ENCODE measurements around the gene ITGA1. TPM values are rescaled to one million over a fixed set of nuclear protein-coding genes. Genes with fewer than 3 reads are reported as not detected.

The ITGA1 gene
- total RNA-seq, 1 donor from 2014 or later: 33.5 TPM

DNA sequence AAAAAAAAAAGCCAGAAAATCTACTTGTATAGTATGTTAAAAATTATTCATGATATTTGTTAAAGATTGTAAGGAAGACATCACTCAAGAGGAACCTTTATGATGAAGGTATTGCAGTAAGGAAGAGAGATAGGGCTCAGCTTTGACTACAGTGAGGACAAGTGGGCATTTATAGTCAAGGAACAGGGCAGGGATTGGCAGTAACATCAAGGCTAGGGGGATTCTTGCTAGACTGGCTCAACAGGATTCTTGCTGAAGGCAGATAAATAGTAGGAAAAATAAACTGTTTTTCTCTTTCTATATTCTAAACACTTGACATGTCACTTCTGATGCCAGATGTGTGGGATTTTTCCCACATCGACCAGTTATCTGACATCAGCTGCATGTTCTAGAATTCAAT is 96.7 kb downstream of the ITGA1 start:
- peaks cover 14% of the 10 kb centered on the region for H3K36me3 Mint-ChIP-seq (ENCODE audit: low read depth, unreplicated experiment)
- no peak overlapping the region for H3K4me3 Mint-ChIP-seq (ENCODE audit: unreplicated experiment)
- H3K27ac Mint-ChIP-seq (ENCODE audit: unreplicated experiment): no peak overlapping the region
- peaks cover 14% of the 10 kb centered on the region for H3K4me1 Mint-ChIP-seq (ENCODE audit: unreplicated experiment)
- TF ChIP-seq, protein P1, sequence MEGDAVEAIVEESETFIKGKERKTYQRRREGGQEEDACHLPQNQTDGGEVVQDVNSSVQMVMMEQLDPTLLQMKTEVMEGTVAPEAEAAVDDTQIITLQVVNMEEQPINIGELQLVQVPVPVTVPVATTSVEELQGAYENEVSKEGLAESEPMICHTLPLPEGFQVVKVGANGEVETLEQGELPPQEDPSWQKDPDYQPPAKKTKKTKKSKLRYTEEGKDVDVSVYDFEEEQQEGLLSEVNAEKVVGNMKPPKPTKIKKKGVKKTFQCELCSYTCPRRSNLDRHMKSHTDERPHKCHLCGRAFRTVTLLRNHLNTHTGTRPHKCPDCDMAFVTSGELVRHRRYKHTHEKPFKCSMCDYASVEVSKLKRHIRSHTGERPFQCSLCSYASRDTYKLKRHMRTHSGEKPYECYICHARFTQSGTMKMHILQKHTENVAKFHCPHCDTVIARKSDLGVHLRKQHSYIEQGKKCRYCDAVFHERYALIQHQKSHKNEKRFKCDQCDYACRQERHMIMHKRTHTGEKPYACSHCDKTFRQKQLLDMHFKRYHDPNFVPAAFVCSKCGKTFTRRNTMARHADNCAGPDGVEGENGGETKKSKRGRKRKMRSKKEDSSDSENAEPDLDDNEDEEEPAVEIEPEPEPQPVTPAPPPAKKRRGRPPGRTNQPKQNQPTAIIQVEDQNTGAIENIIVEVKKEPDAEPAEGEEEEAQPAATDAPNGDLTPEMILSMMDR (IDR thresholded peaks at IDR 0.05; ENCODE audit: unreplicated experiment): no peak
- no peak for DNase-seq (ENCODE audit: low spot score)
- H3K27me3 Mint-ChIP-seq (ENCODE audit: unreplicated experiment): peaks cover 2% of the 10 kb centered on the region
- no peaks in the 10 kb centered on the region for H3K9me3 Mint-ChIP-seq (ENCODE audit: unreplicated experiment)

- H3K9me3 Mint-ChIP-seq (ENCODE audit: unreplicated experiment): no peaks in the 10 kb centered on the region
- peaks cover 14% of the 10 kb centered on the region for H3K36me3 Mint-ChIP-seq (ENCODE audit: low read depth, unreplicated experiment)
- H3K27ac Mint-ChIP-seq (ENCODE audit: unreplicated experiment): no peak overlapping the region
- H3K27me3 Mint-ChIP-seq (ENCODE audit: unreplicated experiment): peaks cover 2% of the 10 kb centered on the region
- TF ChIP-seq, protein P1 (IDR thresholded peaks at IDR 0.05; ENCODE audit: unreplicated experiment): no peak
- no peak for DNase-seq (ENCODE audit: low spot score)
- no peak overlapping the region for H3K4me3 Mint-ChIP-seq (ENCODE audit: unreplicated experiment)
- peaks cover 14% of the 10 kb centered on the region for H3K4me1 Mint-ChIP-seq (ENCODE audit: unreplicated experiment)
These were observed 97.9 kb downstream of the ITGA1 start for GRCh38 chr5:52885614-52886013.

- no peaks in the 10 kb centered on the region for H3K9me3 Mint-ChIP-seq (ENCODE audit: unreplicated experiment)
- peaks cover under 1% of the 10 kb centered on the region for H3K27me3 Mint-ChIP-seq (ENCODE audit: unreplicated experiment)
- H3K4me3 Mint-ChIP-seq (ENCODE audit: unreplicated experiment): no peak overlapping the region
- TF ChIP-seq, protein P1 (IDR thresholded peaks at IDR 0.05; ENCODE audit: unreplicated experiment): no peak
- no peak for DNase-seq (ENCODE audit: low spot score)
- peaks cover 8% of the 10 kb centered on the region for H3K4me1 Mint-ChIP-seq (ENCODE audit: unreplicated experiment)
- peaks cover 14% of the 10 kb centered on the region for H3K36me3 Mint-ChIP-seq (ENCODE audit: low read depth, unreplicated experiment)
- no peak overlapping the region for H3K27ac Mint-ChIP-seq (ENCODE audit: unreplicated experiment)
These were observed 98.5 kb downstream of the ITGA1 start for GRCh38 chr5:52886206-52886605.

DNA sequence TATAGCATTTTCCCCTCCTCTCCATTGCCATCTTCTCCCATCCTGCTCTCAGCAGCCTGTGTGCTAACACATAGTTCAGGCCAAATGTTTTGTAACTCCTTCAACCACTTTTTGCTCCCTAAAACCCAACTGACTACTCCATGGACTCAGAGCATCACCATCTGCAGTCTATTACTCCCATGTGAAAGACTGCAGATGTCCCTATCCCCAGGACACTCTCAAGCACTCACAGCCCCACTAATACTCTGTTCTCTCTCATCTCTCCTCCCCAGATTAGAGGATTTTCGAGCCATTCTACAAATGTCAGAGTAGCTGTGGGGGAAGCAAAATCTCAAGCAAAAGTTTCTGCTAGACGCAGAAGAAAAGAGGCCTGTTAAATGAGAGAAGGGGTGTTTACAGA is 99.3 kb downstream of the ITGA1 start:
- Mint-ChIP-seq H3K4me1 (ENCODE audit: unreplicated experiment) (peaks cover 6% of the 10 kb centered on the region), H3K27me3 (ENCODE audit: unreplicated experiment) (no peaks in the 10 kb centered on the region), H3K36me3 (ENCODE audit: low read depth, unreplicated experiment) (peaks cover 14% of the 10 kb centered on the region), H3K9me3 (ENCODE audit: unreplicated experiment) (no peaks in the 10 kb centered on the region), H3K27ac (ENCODE audit: unreplicated experiment) (no peak overlapping the region), H3K4me3 (ENCODE audit: unreplicated experiment) (no peak overlapping the region)
- no peak for DNase-seq (ENCODE audit: low spot score)
- TF ChIP-seq, protein P1 (IDR thresholded peaks at IDR 0.05; ENCODE audit: unreplicated experiment): no peak

DNA sequence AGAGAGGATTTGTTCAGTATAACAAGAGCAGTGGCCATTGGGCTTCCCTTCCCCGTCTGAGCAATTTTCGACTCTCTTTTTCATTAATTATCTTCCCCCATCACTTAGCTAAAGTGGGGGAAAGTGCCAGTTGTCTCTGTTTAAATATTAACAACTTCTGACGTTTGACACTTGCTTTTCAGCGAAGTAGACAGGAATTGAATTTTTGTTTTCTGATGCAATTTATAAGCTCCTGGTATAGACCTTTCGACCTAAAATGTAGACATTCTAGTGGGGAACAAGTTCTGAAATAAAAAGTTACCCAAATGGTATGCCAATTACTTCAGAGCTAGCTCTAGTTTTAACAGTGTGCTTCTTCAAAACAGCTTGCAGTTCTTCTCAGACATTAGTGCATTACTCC is 100.6 kb downstream of the ITGA1 start:
- no peak for DNase-seq (ENCODE audit: low spot score)
- Mint-ChIP-seq H3K4me1 (ENCODE audit: unreplicated experiment) (peaks cover 6% of the 10 kb centered on the region), H3K27ac (ENCODE audit: unreplicated experiment) (no peak overlapping the region), H3K36me3 (ENCODE audit: low read depth, unreplicated experiment) (peaks cover 14% of the 10 kb centered on the region), H3K27me3 (ENCODE audit: unreplicated experiment) (no peaks in the 10 kb centered on the region), H3K9me3 (ENCODE audit: unreplicated experiment) (no peaks in the 10 kb centered on the region), H3K4me3 (ENCODE audit: unreplicated experiment) (no peak overlapping the region)
- TF ChIP-seq, protein P1 (IDR thresholded peaks at IDR 0.05; ENCODE audit: unreplicated experiment): no peak
